WTC11 (cell line): Measurements from ENCODE around the gene PTGES2. TPM values are rescaled to one million over a fixed set of nuclear protein-coding genes. Genes with fewer than 3 reads are reported as not detected.

ENCODE experiments used
- ATAC-seq: fragments of 200-7000 bp; cut with Tn5 transposase; 2 replicates; pipeline ENCODE4 v1.10.0; 2021; ENCODE audit warnings: mild to moderate bottlenecking, moderate library complexity
- CTCF ChIA-PET: fragments of 300-600 bp; sonication (Branson Sonifier 250); formaldehyde crosslinking; loops from one replicate; lab custom pipeline; 2021; ENCODE audit warnings: antibody characterized with exemption; lab: Charles Lee
- POLR2A ChIA-PET: fragments of 350-600 bp; sonication (Branson Sonifier 250); formaldehyde crosslinking; loops from one replicate; lab custom pipeline; 2021; ENCODE audit warnings: antibody characterized with exemption; lab: Charles Lee
- DNase-seq: peaks from one replicate; pipeline ENCODE4 v3.0.0; 2021; ENCODE audit warnings: low spot score
- H3K27ac Mint-ChIP-seq: 2 replicates; pipeline ENCODE4 v1.8.0; 2021; ENCODE audit warnings: mixed read lengths
- H3K27me3 Mint-ChIP-seq: 2 replicates; pipeline ENCODE4 v1.8.0; 2021; ENCODE audit warnings: low read depth, mild to moderate bottlenecking, moderate library complexity, mixed read lengths
- H3K36me3 Mint-ChIP-seq: 2 replicates; pipeline ENCODE4 v1.8.0; 2021; ENCODE audit warnings: mixed read lengths
- H3K4me1 Mint-ChIP-seq: 2 replicates; pipeline ENCODE4 v1.8.0; 2022; ENCODE audit warnings: mixed read lengths
- H3K4me3 Mint-ChIP-seq: 2 replicates; pipeline ENCODE4 v1.8.0; 2021; ENCODE audit warnings: mild to moderate bottlenecking, moderate library complexity, mixed read lengths
- H3K9me3 Mint-ChIP-seq: 2 replicates; pipeline ENCODE4 v1.8.0; 2021; ENCODE audit warnings: mixed read lengths
- CREM ChIP-seq: sonication (generic); formaldehyde crosslinking; IDR thresholded peaks from 2 replicates; pipeline ENCODE4 v1.8.1; 2022; ENCODE audit warnings: mild to moderate bottlenecking, missing genetic modification reagents, moderate library complexity
- GRHL2 ChIP-seq: fragments of 250-450 bp; sonication (Bioruptor Pico); IDR thresholded peaks from 2 replicates; pipeline ENCODE4 v1.8.0; 2022; ENCODE audit warnings: mild to moderate bottlenecking, moderate library complexity; ENCODE audit not compliant: insufficient replicate concordance, severe bottlenecking
- GTF2I ChIP-seq: fragments of 250-450 bp; sonication (Bioruptor Pico); conservative IDR thresholded peaks from 2 replicates; pipeline ENCODE4 v1.4.0; 2021; ENCODE audit warnings: mild to moderate bottlenecking
- KAT7 ChIP-seq: sonication (generic); formaldehyde crosslinking; IDR thresholded peaks from 2 replicates; pipeline ENCODE4 v1.8.1; 2023; ENCODE audit warnings: missing genetic modification reagents, mild to moderate bottlenecking, borderline replicate concordance
- NR2C2 ChIP-seq: sonication (generic); formaldehyde crosslinking; IDR thresholded peaks from 2 replicates; pipeline ENCODE4 v1.8.0; 2022; ENCODE audit warnings: mild to moderate bottlenecking, missing genetic modification reagents
- RELA ChIP-seq: sonication (generic); formaldehyde crosslinking; IDR thresholded peaks from 2 replicates; pipeline ENCODE4 v1.8.1; 2022; ENCODE audit warnings: missing genetic modification reagents, mild to moderate bottlenecking, borderline replicate concordance
- total RNA-seq: library from RNA; stranded (reverse); gene quantifications from 3 replicates; pipeline ENCODE4 v1.2.3, GENCODE V29; 2021
- TF ChIP-seq, protein P1 (sequence below): sonication (generic); formaldehyde crosslinking; IDR thresholded peaks from 2 replicates; pipeline ENCODE4 v1.8.0; 2023; ENCODE audit warnings: missing genetic modification reagents
- TF ChIP-seq, protein P2 (sequence below): sonication (generic); formaldehyde crosslinking; IDR thresholded peaks from 2 replicates; pipeline ENCODE4 v1.8.1; 2022; ENCODE audit warnings: mild to moderate bottlenecking, moderate library complexity, missing genetic modification reagents
- TF ChIP-seq, protein P3 (sequence below): fragments of 250-450 bp; sonication (Bioruptor Pico); IDR thresholded peaks from 2 replicates; pipeline ENCODE4 v1.9.0; 2021; ENCODE audit warnings: mild to moderate bottlenecking, borderline replicate concordance
- TF ChIP-seq, protein P4 (sequence below): sonication (generic); formaldehyde crosslinking; IDR thresholded peaks from 2 replicates; pipeline ENCODE4 v1.8.1; 2023; ENCODE audit warnings: mild to moderate bottlenecking, moderate library complexity, missing genetic modification reagents
- TF ChIP-seq, protein P5 (sequence below): sonication (generic); formaldehyde crosslinking; IDR thresholded peaks from 2 replicates; pipeline ENCODE4 v1.8.0; 2022; ENCODE audit warnings: mild to moderate bottlenecking, missing genetic modification reagents
- TF ChIP-seq, protein P6 (sequence below): sonication (generic); formaldehyde crosslinking; IDR thresholded peaks from 2 replicates; pipeline ENCODE4 v1.8.0; 2023; ENCODE audit warnings: mild to moderate bottlenecking, missing genetic modification reagents

The PTGES2 gene
- total RNA-seq, 1 experiment from 2014 or later: 118 TPM

DNA sequence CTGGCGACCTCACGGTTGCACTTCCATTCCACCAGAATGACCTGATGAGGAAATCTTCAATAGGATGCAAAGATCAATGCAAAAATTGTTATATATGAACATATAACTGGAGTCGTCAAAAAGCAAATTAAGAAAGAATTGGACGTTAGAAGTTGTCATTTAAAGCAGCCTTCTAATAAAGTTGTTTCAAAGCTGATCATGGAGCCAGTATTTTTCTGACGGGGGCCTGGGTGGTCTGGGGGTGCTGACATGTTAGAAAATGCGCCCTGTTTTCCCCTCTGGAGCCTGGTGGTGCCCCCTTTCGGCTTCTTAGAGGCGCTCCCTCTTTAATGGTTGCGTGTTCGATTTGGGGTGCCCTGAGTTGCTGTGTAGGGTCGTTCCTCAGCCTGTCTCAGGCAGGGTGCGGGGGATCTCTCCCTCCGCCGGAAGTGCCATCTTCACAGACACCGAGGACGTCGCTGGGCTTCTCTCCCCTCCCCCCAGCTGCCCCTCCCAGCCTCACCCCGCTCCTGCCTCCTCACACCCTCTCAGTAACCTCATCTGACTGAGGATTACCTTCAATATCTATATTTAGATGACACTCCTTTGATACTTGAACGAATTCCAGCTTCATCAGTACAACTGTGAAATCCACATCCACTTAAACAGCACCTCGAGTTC lies 18.3 kb downstream of the PTGES2 start:
- H3K27ac Mint-ChIP-seq: peak overlapping the region; percentile 55
- no peak; the same call in 1 of the 2 replicates for ATAC-seq
- peaks cover 3% of the 10 kb centered on the region; the same call in 1 of the 2 replicates for H3K9me3 Mint-ChIP-seq
- no peak for TF ChIP-seq KAT7 (CRISPR knock-in tag)
- no peak for TF ChIP-seq RELA
- TF ChIP-seq, protein P1, sequence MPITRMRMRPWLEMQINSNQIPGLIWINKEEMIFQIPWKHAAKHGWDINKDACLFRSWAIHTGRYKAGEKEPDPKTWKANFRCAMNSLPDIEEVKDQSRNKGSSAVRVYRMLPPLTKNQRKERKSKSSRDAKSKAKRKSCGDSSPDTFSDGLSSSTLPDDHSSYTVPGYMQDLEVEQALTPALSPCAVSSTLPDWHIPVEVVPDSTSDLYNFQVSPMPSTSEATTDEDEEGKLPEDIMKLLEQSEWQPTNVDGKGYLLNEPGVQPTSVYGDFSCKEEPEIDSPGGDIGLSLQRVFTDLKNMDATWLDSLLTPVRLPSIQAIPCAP (CRISPR knock-in tag): no peak
- no peak for TF ChIP-seq CREM (CRISPR knock-in tag)
- TF ChIP-seq, protein P2, sequence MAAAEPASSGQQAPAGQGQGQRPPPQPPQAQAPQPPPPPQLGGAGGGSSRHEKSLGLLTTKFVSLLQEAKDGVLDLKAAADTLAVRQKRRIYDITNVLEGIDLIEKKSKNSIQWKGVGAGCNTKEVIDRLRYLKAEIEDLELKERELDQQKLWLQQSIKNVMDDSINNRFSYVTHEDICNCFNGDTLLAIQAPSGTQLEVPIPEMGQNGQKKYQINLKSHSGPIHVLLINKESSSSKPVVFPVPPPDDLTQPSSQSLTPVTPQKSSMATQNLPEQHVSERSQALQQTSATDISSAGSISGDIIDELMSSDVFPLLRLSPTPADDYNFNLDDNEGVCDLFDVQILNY (CRISPR knock-in tag): no peak
- TF ChIP-seq GRHL2: no peak
- TF ChIP-seq, protein P3, sequence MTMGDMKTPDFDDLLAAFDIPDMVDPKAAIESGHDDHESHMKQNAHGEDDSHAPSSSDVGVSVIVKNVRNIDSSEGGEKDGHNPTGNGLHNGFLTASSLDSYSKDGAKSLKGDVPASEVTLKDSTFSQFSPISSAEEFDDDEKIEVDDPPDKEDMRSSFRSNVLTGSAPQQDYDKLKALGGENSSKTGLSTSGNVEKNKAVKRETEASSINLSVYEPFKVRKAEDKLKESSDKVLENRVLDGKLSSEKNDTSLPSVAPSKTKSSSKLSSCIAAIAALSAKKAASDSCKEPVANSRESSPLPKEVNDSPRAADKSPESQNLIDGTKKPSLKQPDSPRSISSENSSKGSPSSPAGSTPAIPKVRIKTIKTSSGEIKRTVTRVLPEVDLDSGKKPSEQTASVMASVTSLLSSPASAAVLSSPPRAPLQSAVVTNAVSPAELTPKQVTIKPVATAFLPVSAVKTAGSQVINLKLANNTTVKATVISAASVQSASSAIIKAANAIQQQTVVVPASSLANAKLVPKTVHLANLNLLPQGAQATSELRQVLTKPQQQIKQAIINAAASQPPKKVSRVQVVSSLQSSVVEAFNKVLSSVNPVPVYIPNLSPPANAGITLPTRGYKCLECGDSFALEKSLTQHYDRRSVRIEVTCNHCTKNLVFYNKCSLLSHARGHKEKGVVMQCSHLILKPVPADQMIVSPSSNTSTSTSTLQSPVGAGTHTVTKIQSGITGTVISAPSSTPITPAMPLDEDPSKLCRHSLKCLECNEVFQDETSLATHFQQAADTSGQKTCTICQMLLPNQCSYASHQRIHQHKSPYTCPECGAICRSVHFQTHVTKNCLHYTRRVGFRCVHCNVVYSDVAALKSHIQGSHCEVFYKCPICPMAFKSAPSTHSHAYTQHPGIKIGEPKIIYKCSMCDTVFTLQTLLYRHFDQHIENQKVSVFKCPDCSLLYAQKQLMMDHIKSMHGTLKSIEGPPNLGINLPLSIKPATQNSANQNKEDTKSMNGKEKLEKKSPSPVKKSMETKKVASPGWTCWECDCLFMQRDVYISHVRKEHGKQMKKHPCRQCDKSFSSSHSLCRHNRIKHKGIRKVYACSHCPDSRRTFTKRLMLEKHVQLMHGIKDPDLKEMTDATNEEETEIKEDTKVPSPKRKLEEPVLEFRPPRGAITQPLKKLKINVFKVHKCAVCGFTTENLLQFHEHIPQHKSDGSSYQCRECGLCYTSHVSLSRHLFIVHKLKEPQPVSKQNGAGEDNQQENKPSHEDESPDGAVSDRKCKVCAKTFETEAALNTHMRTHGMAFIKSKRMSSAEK: no peak
- TF ChIP-seq, protein P4, sequence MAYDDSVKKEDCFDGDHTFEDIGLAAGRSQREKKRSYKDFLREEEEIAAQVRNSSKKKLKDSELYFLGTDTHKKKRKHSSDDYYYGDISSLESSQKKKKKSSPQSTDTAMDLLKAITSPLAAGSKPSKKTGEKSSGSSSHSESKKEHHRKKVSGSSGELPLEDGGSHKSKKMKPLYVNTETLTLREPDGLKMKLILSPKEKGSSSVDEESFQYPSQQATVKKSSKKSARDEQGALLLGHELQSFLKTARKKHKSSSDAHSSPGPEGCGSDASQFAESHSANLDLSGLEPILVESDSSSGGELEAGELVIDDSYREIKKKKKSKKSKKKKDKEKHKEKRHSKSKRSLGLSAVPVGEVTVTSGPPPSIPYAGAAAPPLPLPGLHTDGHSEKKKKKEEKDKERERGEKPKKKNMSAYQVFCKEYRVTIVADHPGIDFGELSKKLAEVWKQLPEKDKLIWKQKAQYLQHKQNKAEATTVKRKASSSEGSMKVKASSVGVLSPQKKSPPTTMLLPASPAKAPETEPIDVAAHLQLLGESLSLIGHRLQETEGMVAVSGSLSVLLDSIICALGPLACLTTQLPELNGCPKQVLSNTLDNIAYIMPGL (CRISPR knock-in tag): no peak
- TF ChIP-seq, protein P5, sequence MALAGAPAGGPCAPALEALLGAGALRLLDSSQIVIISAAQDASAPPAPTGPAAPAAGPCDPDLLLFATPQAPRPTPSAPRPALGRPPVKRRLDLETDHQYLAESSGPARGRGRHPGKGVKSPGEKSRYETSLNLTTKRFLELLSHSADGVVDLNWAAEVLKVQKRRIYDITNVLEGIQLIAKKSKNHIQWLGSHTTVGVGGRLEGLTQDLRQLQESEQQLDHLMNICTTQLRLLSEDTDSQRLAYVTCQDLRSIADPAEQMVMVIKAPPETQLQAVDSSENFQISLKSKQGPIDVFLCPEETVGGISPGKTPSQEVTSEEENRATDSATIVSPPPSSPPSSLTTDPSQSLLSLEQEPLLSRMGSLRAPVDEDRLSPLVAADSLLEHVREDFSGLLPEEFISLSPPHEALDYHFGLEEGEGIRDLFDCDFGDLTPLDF: no peak
- no peak for TF ChIP-seq NR2C2 (CRISPR knock-in tag)
- TF ChIP-seq, protein P6, sequence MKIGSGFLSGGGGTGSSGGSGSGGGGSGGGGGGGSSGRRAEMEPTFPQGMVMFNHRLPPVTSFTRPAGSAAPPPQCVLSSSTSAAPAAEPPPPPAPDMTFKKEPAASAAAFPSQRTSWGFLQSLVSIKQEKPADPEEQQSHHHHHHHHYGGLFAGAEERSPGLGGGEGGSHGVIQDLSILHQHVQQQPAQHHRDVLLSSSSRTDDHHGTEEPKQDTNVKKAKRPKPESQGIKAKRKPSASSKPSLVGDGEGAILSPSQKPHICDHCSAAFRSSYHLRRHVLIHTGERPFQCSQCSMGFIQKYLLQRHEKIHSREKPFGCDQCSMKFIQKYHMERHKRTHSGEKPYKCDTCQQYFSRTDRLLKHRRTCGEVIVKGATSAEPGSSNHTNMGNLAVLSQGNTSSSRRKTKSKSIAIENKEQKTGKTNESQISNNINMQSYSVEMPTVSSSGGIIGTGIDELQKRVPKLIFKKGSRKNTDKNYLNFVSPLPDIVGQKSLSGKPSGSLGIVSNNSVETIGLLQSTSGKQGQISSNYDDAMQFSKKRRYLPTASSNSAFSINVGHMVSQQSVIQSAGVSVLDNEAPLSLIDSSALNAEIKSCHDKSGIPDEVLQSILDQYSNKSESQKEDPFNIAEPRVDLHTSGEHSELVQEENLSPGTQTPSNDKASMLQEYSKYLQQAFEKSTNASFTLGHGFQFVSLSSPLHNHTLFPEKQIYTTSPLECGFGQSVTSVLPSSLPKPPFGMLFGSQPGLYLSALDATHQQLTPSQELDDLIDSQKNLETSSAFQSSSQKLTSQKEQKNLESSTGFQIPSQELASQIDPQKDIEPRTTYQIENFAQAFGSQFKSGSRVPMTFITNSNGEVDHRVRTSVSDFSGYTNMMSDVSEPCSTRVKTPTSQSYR (CRISPR knock-in tag): no peak
- no peak for TF ChIP-seq GTF2I (CRISPR knock-in tag)
- DNase-seq: no peak
- ChIA-PET CTCF (interaction anchor here (1.3 to 5.8 kb wide), 2 partner anchors 9 to 16 kb away, joined by 3 to 57 read pairs; no protein-coding TSS in a partner anchor), POLR2A (interaction anchor here (0.7 to 1.1 kb wide), 2 partner anchors 11 to 186 kb away, joined by 3 read pairs; no protein-coding TSS in a partner anchor)
- H3K36me3 Mint-ChIP-seq: peaks cover 31% of the 10 kb centered on the region
- no peaks in the 10 kb centered on the region for H3K27me3 Mint-ChIP-seq
- H3K4me3 Mint-ChIP-seq: no peak overlapping the region
- peaks cover 8% of the 10 kb centered on the region for H3K4me1 Mint-ChIP-seq
